ENCODE results near the gene EFCAB6. TPM values are rescaled to one million over a fixed set of nuclear protein-coding genes. Genes with fewer than 3 reads are reported as not detected.

The EFCAB6 gene
- polyA plus RNA-seq, 2 of the 4 experiments (the other 2 are of a cell fraction), result 0.46 to 1.2 TPM

GRCh38 chr22:43553451-43554258, 258.4 kb downstream of the EFCAB6 start:
- ATAC-seq, result no peak
- POLR2A ChIA-PET, result no interaction called here

GRCh38 chr22:43550672-43551071, 261.4 kb downstream of the EFCAB6 start:
- TF ChIP-seq RNF2 (IDR thresholded peaks at IDR 0.05; ENCODE audit: borderline replicate concordance, low read depth) (no peak), POLR2AphosphoS2 (conservative IDR thresholded peaks at IDR 0.05; ENCODE audit: low read length) (no peak), HMGXB4 (CRISPR knock-in tag; IDR thresholded peaks at IDR 0.05; ENCODE audit: borderline replicate concordance) (no peak), RFX5 (IDR thresholded peaks at IDR 0.05) (no peak), ZC3H11A (IDR thresholded peaks at IDR 0.05) (no peak)
- FAIRE-seq (no peak), DNase-seq (ENCODE audit: low read depth in 1 of 2, low spot score in 1 of 2) (no peak), ATAC-seq (no peak)
- POLR2A ChIA-PET, result no interaction called here
- Histone ChIP-seq H3K4me2 (no peak overlapping the region), H3K4me3 (no peak overlapping the region), H3K9me3 (no peaks in the 10 kb centered on the region), H3K27ac (no peak overlapping the region), H3K4me1 (no peaks in the 10 kb centered on the region)
- 46% methylated on average over 6 of the region's 6 CpGs for WGBS (ENCODE audit: missing lambda C conversion rate)
- CTCF ChIA-PET, result interaction anchor here (0.6 kb wide), 1 partner anchor 156 kb away, joined by 3 read pairs; no protein-coding TSS in a partner anchor

More at GRCh38 chr22:43553451-43554258, 258.4 kb downstream of the EFCAB6 start:
- no peak for FAIRE-seq
- peaks cover 3% of the 10 kb centered on the region; the same call in 1 of the 3 replicates for H3K9me3 ChIP-seq
- no peak for DNase-seq (ENCODE audit: low read depth in 1 of 2, low spot score in 1 of 2)
- no peak for TF ChIP-seq GATA3 (IDR thresholded peaks at IDR 0.05; ENCODE audit: borderline replicate concordance)
- no peak for TF ChIP-seq EP300 (IDR thresholded peaks at IDR 0.05)
- TF ChIP-seq HES2 (IDR thresholded peaks at IDR 0.05), result no peak
- TF ChIP-seq MAX (IDR thresholded peaks at IDR 0.05), result no peak
- TF ChIP-seq NPAS2 (CRISPR knock-in tag; IDR thresholded peaks at IDR 0.05; ENCODE audit: borderline replicate concordance), result no peak
- TF ChIP-seq HOXB5 (CRISPR knock-in tag; IDR thresholded peaks at IDR 0.05), result no peak
- no peak for TF ChIP-seq RFX5 (IDR thresholded peaks at IDR 0.05)
- no peak for TF ChIP-seq JUNB (IDR thresholded peaks at IDR 0.05)
- TF ChIP-seq ZNF302 (CRISPR knock-in tag; IDR thresholded peaks at IDR 0.05), result no peak
- no peak for TF ChIP-seq ZFP36 (IDR thresholded peaks at IDR 0.05; ENCODE audit: borderline replicate concordance, partially characterized antibody)
- TF ChIP-seq E2F6 (IDR thresholded peaks at IDR 0.05; ENCODE audit: borderline replicate concordance, low read depth), result no peak
- no peak for TF ChIP-seq CHD4 (IDR thresholded peaks at IDR 0.05; ENCODE audit: borderline replicate concordance)
- TF ChIP-seq HOXA7 (CRISPR knock-in tag; IDR thresholded peaks at IDR 0.05), result no peak
- no peak for TF ChIP-seq ZSCAN20 (CRISPR knock-in tag; IDR thresholded peaks at IDR 0.05)
- TF ChIP-seq ATOH8 (CRISPR knock-in tag; IDR thresholded peaks at IDR 0.05; ENCODE audit: low read depth), result no peak
- no peak for TF ChIP-seq KDM5A (IDR thresholded peaks at IDR 0.05)
- TF ChIP-seq POLR2AphosphoS2 (conservative IDR thresholded peaks at IDR 0.05; ENCODE audit: low read length), result no peak
- TF ChIP-seq JUN (IDR thresholded peaks at IDR 0.05), result no peak
- no peak for TF ChIP-seq ELK1 (IDR thresholded peaks at IDR 0.05; ENCODE audit: low read depth, low read length)
- no peaks in the 10 kb centered on the region for H3K4me1 ChIP-seq
- H3K4me3 ChIP-seq, result no peak overlapping the region
- WGBS (ENCODE audit: missing lambda C conversion rate), result 49% methylated on average over 12 of the region's 16 CpGs
- no peak overlapping the region for H3K4me2 ChIP-seq
- CTCF ChIA-PET, result interaction anchor here (1.0 kb wide), 1 partner anchor 281 kb away, joined by 3 read pairs; no protein-coding TSS in a partner anchor
- H3K27ac ChIP-seq, result no peak overlapping the region
